Thyroid gland (tissue), 4 donors: ENCODE results near the gene HNRNPLL.

Experiments
- CTCF ChIP-seq, 6 experiments: fragments of 200-600 bp in 3 of 6; fragments of 450-650 bp in 3 of 6; sonication (generic) in 3 of 6; IDR thresholded peaks; one replicate each; pipeline ENCODE4 v1.5.1; 2016 to 2019; ENCODE audit warnings: antibody characterized with exemption in 6 of 6, mild to moderate bottlenecking in 2 of 6, inconsistent platforms in 1 of 6, moderate library complexity in 1 of 6
- POLR2A ChIP-seq, 2 donors: fragments of 450-650 bp; IDR thresholded peaks; one replicate each; pipeline ENCODE4 v1.6.1; 2017; ENCODE audit warnings: antibody characterized with exemption in 2 of 2, mild to moderate bottlenecking in 2 of 2, moderate library complexity in 1 of 2

DNA sequence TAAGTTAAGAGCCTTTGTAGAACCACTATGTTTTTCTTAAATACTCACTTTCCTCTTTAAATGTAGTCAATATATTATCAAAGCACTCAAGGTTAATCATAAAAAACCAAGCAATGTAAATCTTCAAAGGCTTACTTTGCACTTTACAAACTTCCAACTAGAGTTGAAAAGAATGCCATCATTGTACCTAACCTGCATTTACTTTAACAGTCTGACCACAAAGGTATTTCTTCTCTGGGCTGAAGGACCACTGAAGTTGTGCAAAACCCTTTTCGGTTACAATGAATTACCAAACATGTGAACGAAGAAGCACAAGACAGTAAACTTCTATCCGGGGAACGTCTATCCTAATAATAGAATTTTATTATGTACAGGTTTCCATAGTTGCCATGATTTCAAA, 3.0 kb downstream of the HNRNPLL start:
- TF ChIP-seq CTCF (IDR thresholded peaks at IDR 0.05) (no peak), POLR2A (IDR thresholded peaks at IDR 0.05) (no peak)
